Upper lobe of right lung (tissue), 1 donor: Measurements from ENCODE around the gene DLGAP5. TPM values are rescaled to one million over a fixed set of nuclear protein-coding genes. Genes with fewer than 3 reads are reported as not detected.

Experiments
- ATAC-seq: fragments of 200-7000 bp; cut with Tn5 transposase; one replicate; pipeline ENCODE4 v1.9.1; 2020; ENCODE audit warnings: mild to moderate bottlenecking, moderate library complexity
- DNase-seq: peaks from one replicate; pipeline ENCODE4 v3.0.0-alpha.2; 2020
- H3K27ac ChIP-seq: fragments of 200-600 bp; one replicate; pipeline ENCODE4 v1.8.0; 2022
- H3K27me3 ChIP-seq: fragments of 200-600 bp; one replicate; pipeline ENCODE4 v1.8.0; 2022; ENCODE audit warnings: mild to moderate bottlenecking
- H3K36me3 ChIP-seq: fragments of 200-600 bp; one replicate; pipeline ENCODE4 v1.8.0; 2022
- H3K4me1 ChIP-seq: fragments of 200-600 bp; one replicate; pipeline ENCODE4 v1.8.0; 2022
- H3K4me3 ChIP-seq: fragments of 200-600 bp; one replicate; pipeline ENCODE4 v1.8.0; 2022; ENCODE audit warnings: mild to moderate bottlenecking
- H3K9me3 ChIP-seq: fragments of 200-600 bp; one replicate; pipeline ENCODE4 v1.8.0; 2022
- CTCF ChIP-seq: fragments of 200-600 bp; IDR thresholded peaks from one replicate; pipeline ENCODE4 v1.8.0; 2022; ENCODE audit warnings: antibody characterized with exemption
- intact Hi-C: fragments of 100-400 bp; cut with DNase I; formaldehyde crosslinking; loops from one replicate; pipeline ENCODE4 v1.11.0; 2022
- long read RNA-seq: library from polyadenylated mRNA; unstranded; transcript quantifications from one replicate; pipeline ENCODE4 v2.0.0, GENCODE V29; 2021
- total RNA-seq: library from RNA; stranded (reverse); fragmentation: NEBNext Ultra II Directional; extraction: Animal tissue kit (Norgen Biotek cat#: 25700); gene quantifications from one replicate; pipeline ENCODE4 v1.2.1, GENCODE V29; 2021
- donor health status: DM: no; HTN: yes; CAD: no; lungs with severe emphysema.

Gene DLGAP5
- total RNA-seq = 0.52 TPM
- long read RNA-seq, partial matches to known transcripts = 0 of 2 reads
- long read RNA-seq, other reads (novel, unspliced or antisense) = 0 of 2 reads

DNA sequence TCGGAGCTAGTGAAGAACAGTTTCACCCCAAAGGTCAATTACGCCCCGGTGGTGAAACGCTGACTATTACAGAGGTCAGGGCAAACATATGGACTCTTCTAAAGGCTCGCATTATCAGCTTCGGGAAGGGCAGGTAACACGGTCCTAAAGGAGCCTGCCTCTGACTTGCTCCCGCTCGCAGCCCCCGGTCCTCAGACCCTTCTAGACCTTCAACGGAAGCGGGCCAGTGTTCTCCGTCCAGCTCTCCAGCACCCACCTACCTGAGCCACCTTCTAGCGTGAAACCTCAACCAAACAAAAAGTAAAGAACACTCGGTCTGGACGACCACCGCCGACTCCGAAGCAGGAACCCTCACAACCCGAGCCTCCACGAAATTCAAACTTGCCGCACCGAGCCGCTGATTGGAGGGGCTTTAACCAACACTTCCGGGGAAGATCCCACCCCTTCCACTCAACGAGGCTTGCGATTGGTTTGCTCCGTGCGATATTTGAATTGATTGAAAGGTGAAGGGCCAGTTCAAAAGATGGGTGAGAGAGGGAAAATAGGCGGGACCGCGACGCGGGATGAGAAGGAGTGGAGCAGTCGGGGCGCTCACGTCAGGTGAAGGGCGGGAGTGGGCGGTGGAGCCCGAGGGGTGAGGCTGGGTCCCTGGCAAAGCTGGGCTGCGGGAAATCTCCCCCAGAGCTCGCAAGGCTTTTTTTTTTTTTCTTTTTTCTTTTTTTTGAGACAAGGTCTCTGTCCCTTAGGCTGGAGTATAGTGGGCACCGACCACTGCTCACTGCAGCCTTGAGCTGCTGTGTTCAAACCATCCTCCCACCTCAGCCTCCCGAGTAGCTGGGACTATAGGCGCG, at the start of gene DLGAP5:
Gene DLGAP5 (minus strand): TSS at position 383 of the 851 bp plus-strand sequence. CDS start 2,406 bp downstream, outside the sequence.
- Histone ChIP-seq H3K9me3 (no peaks in the 10 kb centered on the region), H3K27me3 (no peaks in the 10 kb centered on the region), H3K27ac (peak within 1 kb of the TSS; percentile 63), H3K4me1 (no peaks in the 10 kb centered on the region), H3K36me3 (no peaks in the 10 kb centered on the region), H3K4me3 (peak within 1 kb of the TSS; percentile 65)
- intact Hi-C loops = no loop called here
- DNase-seq (peak; percentile 94), ATAC-seq (peak; percentile 99)
- no peak for TF ChIP-seq CTCF

DNA sequence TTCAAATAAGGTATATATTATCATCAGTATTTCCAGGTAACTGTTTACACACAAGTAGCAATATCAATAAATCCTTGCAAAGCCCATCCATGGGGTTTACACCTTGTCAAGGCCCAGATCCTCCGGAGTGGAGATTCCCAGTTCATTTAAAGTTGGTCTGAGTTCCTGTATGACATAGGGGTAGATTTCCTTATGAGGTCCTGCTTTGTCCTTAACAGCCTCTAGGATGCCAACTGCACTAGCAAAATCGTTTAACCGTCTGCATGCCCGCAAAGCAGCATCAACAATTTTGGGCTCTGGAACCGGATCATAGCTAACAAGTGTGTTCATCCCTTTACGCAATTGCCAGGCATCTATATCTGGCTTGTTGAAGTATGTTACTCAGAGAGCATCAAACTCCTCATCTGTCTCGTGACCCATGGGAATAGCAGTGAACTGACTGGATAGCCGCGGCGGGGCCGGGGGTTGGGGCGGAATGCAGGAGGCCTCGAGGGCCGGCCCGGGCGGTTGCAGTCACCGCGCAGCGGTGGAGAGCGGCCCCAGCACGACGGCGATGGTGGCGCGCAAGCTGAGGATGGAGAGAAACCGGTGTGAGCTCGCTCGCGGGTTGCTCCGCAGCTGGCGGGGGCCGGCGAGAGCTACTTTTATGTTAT, 49.3 kb upstream of the DLGAP5 start:
- Histone ChIP-seq H3K27ac (no peak overlapping the region), H3K4me1 (no peaks in the 10 kb centered on the region), H3K36me3 (no peaks in the 10 kb centered on the region), H3K27me3 (peaks cover 6% of the 10 kb centered on the region), H3K9me3 (no peaks in the 10 kb centered on the region), H3K4me3 (no peak overlapping the region)
- TF ChIP-seq CTCF = no peak
- no peak for ATAC-seq
- no peak for DNase-seq
- intact Hi-C loops = no loop called here

GRCh38 chr14:55239320-55239719, 47.9 kb upstream of the DLGAP5 start:
- no peak overlapping the region for H3K4me3 ChIP-seq
- no peak overlapping the region for H3K27ac ChIP-seq
- H3K36me3 ChIP-seq = no peaks in the 10 kb centered on the region
- H3K9me3 ChIP-seq = no peaks in the 10 kb centered on the region
- no peaks in the 10 kb centered on the region for H3K4me1 ChIP-seq
- ATAC-seq = no peak
- intact Hi-C loops = no loop called here
- no peak for TF ChIP-seq CTCF
- no peak for DNase-seq
- peaks cover 6% of the 10 kb centered on the region for H3K27me3 ChIP-seq

DNA sequence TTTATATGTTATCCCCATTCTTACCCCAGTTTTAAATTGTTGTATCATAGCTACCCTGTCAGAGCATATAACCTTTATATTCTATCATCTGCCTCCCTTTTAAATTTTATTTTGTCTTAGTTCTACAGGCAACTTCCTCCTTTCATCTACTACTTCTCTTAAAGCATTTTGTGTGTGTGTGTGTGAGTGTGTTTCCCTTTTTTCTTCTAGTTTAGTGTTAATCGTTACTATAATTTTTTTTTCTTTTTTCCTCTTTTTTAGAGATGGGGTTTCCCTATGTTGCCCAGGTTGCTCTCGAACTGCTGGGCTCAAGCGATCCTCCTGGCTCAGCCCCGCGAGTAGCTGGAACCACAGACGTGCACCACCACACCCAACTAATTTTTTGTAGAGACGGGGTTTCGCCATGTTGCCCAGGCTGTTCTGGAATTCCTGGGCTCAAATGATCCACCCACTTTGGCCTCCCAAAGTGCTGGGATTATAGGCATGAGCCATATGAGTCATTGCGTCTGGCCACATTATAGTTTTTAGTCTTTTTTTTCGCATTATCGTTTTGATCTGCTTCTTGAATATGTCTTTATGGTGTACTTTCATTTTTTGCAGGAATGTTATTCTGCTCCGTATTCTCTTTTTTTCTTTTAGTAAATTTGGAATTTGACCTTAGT, 46.8 kb upstream of the DLGAP5 start:
- no peak for TF ChIP-seq CTCF
- no peaks in the 10 kb centered on the region for H3K9me3 ChIP-seq
- no peak overlapping the region for H3K27ac ChIP-seq
- intact Hi-C loops = no loop called here
- H3K27me3 ChIP-seq = peaks cover 6% of the 10 kb centered on the region
- ATAC-seq (no peak), DNase-seq (no peak)
- H3K4me1 ChIP-seq = no peaks in the 10 kb centered on the region
- no peaks in the 10 kb centered on the region for H3K36me3 ChIP-seq
- H3K4me3 ChIP-seq = no peak overlapping the region

GRCh38 chr14:55233591-55233990, 42.2 kb upstream of the DLGAP5 start:
- H3K27me3 ChIP-seq = no peaks in the 10 kb centered on the region
- H3K27ac ChIP-seq = no peak overlapping the region
- no peak for ATAC-seq
- H3K36me3 ChIP-seq = no peaks in the 10 kb centered on the region
- intact Hi-C loops = no loop called here
- no peak overlapping the region for H3K4me3 ChIP-seq
- TF ChIP-seq CTCF = no peak
- DNase-seq = no peak
- no peaks in the 10 kb centered on the region for H3K4me1 ChIP-seq
- no peaks in the 10 kb centered on the region for H3K9me3 ChIP-seq
